Measurements from ENCODE around the gene PDLIM7.

PDLIM7 gene

DNA sequence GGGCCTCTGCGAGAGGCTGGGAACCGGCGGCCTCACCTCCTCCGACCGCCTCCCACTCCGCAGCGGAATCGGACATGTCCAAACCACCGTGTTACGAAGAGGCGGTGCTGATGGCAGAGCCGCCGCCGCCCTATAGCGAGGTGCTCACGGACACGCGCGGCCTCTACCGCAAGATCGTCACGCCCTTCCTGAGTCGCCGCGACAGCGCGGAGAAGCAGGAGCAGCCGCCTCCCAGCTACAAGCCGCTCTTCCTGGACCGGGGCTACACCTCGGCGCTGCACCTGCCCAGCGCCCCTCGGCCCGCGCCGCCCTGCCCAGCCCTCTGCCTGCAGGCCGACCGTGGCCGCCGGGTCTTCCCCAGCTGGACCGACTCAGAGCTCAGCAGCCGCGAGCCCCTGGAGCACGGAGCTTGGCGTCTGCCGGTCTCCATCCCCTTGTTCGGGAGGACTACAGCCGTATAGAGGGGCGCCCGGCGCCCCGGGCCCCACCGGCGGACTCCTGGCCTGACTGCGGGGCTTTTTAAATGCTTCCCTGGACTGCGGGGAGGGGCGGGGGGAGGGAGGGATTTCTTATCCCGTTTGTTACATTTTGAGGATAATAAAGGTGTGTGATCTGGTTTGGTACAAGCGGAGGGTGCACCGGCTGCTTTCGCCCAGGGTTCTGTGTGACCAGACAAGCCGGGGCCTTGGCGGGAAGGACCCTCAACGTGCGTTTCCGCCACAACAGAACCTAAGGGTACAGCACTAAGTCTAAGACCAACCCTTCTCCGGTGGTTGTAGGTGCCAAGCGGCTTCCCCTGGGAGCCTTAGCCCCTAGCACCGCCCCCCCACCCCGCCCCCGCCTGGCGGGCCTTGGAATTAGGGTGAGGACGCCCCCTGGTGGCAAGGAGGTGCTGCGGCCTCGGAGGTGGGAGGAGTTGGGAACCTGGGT, 41.5 kb downstream of the PDLIM7 start:
- peak; percentile 74 for DNase-seq

DNA sequence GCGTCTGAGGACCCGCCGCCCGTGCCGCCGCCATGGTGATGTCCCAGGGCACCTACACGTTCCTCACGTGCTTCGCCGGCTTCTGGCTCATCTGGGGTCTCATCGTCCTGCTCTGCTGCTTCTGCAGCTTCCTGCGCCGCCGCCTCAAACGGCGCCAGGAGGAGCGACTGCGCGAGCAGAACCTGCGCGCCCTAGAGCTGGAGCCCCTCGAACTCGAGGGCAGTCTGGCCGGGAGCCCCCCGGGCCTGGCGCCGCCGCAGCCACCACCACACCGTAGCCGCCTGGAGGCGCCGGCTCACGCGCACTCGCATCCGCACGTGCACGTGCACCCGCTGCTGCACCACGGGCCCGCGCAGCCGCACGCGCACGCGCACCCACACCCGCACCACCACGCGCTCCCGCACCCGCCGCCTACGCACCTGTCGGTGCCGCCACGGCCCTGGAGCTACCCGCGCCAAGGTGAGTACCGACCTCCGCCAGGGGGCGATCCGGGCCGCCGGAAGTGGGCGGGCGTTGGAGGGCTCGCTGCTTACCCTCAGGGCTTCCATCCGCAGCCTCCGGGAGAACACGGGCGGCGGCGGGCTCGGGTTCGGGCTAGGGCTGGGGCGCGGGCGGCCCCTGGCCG, 42.3 kb downstream of the PDLIM7 start:
- DNase-seq = peak; percentile 55

DNA sequence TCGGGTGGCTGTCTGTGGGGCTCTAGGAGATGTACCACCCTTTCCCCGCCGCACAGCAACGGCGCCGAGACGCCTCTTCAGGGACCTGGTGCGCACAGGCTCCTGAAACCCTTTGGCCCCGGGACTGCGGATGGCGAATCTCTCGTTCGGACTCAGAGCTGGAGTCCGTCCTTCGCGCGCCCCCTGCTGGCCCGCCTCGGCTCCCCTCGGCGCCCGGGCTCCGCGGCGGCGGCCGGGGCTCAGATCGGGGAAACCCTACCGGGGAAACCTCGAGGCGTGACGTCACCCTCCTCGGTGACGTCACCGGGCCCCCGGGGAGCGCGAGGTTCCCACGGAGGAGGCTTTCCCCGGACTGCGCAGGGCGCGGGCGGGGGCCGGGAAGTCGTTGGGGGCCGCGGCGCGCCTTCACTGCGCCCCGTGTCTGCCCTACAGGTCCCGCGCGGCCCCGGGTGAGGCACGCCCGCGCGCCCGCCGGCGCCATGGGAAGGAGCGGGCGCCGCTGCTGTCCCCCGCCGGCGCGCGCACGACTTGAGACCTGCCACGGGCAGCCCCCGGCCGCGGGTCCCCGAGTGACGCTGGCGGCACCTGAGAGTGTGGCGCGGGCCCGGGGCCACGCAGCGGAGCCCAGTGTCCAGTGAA, 42.9 kb downstream of the PDLIM7 start:
- peak; percentile 86 for DNase-seq

DNA sequence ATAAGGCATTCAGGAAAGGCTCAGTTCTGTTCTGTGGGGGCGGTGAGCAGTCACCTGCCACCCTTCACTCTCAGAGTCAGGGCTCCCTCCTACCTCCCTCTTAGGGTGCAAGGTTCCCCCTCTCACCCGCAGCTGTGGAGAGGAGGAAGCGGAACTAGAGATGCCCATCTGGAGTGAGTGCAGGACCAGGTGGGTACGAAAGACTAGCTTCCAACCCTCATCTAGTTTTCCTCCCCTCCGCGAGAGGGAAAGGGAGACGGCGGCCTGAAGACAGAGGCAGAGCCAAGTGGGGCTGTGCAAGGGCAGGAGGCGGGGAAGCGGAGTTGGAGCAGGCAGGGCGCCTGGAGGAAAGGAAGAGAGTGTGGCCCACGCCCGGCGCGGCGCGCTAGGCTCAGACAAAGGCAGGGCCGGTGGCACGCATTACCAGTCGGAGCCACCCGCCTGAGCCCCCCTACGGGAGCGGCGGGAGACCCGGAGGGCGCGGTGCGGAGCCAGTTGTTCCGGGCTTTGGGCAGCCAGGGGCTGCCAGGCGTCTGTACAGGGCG, 43.5 kb downstream of the PDLIM7 start:
- no peak for DNase-seq

DNA sequence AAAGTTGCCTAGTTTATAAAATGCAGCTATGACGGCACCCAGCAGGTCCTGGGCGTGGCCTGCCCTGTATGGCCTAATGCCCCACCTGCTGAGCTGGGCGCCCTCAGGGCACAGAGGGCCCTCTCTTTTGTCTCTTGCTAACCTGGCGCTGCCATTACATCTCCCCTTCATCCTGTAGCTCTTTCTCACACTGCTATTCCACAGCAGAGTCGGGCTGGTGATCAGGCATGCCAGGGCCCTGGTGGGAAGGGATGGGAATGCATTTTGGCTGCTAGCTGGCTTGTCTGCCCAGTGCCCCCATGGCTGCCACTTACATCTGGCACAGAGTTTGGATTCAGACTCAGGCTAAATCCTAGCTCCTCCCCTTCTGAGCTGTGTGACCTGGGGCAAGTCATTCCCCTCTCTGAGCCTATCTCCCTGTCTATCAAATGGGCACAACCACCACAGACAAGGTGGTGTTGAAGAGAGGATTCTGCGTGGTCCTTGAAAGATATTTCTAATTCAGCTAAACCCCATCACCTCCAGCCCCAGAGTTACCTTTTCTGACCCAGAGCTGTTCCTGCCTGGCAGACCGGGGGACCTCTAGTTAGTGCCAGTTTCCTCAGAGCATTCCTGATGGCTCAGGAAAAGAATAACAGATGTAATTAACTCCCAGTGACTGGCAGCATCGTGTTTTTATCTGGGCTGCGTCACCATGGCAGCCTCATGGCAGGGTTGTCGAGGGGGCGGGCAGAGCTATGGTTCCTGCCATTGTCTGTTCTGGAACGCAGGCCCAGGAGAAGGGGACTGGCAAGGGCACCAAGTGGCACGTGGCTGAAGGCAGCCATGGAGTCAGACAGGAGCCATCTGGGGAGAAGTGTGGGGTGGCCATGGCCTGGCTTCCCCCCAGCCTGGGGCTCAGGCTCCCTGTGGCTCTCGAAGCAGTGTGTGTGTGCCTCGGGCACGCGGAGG, 44.4 kb downstream of the PDLIM7 start:
- DNase-seq = no peak

DNA sequence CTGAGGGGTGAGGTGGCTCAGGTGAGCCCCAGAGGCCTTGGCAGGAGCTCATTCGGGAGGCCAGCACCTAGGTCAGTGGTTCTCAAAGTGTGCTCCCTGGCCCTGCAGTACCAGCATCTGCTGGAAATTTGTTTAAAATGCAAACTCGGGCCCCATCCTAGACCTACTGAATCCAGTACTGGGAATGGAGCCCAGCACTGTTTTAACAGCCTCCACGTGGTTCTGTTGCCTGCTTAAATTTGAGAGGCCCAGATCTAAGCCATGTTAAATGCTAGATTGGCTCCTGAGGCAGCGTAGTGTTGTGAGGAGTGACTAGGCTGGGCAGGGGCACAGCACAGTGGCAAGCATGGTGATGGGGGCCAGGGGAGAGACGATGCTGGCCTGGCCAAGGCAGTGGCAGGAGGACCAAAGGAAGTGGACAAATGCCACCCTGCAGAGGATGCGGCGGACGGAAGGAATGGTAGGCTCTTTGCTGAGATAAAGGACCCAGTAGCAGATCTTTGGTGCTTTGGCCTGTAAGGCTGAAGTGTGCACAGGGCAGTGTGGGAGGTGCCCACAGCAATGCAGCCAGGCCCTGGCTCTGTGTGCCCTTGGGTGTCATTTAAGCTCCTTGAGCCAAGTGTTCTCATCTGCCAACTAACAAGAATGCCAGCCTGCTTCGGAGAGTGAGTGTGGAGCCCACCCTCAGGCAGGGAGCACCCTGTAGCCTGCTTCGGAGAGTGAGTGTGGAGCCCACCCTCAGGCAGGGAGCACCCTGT, 46.6 kb downstream of the PDLIM7 start:
- no peak for DNase-seq

DNA sequence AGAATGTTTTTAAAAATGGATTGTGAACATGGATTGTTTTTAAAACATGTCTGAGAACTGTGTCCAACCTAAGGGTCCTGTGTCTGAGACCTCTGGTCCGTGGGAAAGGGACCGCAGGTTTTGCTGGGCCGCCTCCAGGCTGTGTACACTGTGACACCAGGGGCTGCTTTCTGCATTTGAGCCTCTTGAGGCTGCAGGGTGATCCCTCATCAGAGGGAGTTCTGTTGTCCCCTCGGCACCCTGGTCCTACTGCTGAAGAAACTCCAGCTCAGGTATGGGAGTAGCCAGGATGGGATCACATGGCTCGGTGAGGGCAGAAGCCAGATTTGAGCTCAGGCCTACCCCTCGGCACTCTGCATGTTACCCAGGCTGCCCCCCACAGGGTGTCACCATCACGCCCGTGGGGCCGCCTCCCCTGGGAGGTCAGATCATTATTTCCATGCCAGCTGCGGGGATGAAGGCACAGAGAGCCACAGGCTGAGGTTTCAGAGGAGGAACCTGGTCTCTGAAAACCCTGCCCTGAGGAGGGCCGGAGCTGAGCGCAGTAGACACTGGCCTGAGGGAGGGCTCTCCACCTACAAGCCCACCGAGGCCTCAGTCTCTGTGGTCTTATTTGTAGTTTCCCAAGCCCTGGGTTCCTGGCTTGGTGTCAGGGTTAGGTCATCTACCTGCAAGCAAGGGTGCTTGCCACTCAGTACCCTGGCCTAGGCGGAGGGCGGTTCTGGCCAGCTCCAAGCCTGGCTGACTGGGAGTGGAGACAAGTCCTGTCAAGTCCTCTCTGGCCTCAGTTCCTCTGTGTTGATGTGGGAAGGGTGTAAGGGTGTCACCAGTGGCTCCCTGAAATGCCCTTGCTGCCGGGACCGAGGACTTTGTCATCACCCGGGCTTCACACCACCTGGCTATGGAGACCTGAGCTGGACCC, 48.0 kb downstream of the PDLIM7 start:
- DNase-seq = no peak

DNA sequence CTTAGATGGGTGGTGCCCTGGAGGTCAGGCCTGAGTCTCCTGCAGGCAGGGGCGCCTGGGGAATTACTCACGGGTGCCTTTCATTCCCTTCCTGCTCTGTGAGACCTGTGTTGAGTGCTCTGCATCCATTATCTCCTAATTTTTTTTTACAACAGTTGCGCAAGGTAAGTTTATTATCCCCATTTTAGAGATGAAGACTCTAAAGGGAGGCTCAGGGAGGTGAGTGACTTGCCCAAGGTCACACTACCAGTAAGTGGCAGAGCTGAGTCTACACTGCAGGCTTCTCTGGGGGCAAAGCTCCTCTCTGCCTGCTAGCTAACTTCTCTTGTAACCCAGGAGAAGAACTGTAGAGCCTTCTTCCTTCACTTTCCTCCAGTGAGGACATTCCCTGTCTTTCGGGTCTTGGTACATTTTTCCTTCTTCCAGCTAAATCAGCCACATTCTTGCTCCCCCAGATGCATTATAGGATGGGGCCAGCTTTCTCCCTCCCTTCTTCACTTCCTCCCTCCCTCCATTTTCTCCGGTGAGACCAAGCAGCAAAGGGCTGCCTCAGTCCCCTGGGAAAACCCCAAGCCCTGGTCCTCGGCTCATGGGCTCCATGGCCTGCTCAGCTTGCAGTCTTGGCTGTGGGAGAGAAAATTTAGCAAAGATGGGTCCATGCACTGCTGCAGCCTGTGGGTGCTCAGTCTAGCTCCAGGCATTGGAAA, 49.0 kb downstream of the PDLIM7 start:
- no peak for DNase-seq

DNA sequence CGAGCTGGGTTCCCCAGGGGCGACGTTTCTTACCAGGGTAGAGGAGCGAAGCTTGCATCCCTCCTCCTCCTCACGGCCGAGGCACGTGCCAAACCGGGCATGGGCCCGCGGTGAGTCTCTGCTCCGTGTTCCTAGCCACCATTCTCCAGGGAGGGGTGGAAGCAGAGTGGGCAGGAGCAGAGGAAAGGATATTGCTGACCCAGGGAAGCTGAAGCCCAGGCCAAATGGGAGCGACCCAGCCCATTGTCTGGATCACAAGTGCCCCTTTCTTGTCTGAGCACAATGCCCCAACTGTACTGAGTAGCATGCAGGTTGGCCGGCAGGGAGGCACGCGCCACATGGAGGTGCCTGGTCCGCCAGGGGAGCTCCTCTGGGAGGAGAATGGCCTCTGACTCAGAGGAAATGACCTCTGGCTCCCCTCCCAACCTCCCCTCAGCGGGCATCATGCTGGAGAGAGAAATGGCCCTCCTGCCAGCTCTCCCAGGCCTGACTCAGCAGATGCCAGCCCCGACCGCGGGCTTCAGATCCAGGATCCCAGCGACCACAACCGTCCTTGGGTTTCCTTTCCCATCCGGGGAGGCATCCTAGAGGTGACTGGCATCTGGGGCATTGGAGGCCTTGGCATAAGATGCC, 49.7 kb downstream of the PDLIM7 start:
- peak; percentile 93 for DNase-seq

DNA sequence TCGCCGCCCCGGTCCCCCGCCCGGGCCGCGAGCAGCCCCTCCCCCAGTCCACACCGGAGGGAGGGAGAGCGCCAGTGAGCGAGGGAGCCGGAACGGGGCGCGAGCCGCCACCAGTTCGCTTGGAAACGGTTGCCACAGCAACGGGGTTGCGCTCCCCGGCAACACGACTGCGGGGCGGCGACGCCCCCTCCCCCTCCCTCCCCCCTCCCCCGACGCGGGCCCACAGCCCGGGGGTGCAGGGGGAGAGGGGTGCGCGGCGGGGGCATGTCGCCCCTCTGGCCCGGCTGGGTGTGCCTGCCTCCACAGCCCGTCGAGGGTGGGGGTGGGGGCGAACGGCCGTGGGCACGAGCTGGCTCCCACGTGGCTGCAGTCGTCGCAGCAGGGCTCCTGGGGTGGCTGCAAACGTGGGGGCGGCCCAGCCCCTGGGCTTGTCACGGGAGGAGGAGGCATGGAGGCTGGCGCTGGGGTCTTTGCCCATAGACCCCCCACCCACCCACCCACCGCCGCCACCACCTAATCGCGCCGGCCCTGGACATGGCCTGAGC, 50.3 kb downstream of the PDLIM7 start:
- peak; percentile 45 for DNase-seq

DNA sequence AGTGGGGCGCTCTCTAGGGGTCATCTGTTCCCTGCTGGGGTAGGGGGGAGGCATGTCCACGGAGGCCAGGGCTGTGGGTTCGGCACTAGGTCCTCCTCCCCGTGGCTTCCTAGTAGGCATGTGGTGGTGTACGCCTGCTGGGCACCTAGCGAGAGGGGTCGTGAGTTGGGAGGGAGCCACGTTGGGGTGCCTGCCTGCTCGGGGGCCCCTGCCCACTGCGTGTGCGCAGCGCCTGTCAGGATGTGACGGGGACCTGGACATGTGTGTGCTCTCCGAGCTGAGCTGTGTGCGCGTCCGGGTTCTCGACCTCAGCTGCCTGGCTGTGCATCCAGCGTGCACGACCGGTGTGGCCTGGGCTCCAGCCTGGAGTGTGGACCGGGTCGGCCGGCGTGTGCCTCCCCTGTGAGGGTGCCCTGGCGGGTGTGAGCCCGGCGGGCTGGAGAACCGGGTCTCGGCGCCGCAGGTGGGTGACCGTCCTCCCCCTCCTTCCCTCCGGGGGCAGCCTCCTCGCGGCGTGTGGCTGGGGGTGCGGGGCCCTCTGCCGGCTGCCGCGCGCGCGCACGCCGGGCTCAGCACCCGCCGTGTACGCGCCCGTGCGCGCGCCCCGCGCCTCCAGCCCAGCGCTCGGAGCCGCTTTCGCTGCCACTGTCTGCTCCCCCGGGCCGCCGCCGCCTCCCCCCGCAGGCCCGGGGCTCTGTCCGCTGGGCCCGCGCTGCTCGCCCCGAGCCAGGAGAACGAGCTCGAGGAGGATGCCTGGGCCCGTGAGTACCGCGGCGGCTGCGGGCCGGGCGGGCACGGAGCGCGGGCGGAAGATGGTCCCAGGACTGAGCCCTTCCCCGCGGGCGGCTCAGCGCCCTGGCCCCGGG, 51.0 kb downstream of the PDLIM7 start, which contains the start of gene PRR7:
Gene PRR7, plus strand, starts transcription at position 615 of the 866 bp plus-strand sequence. CDS start 8,254 bp downstream, outside the sequence.
- DNase-seq = peak; percentile 45

DNA sequence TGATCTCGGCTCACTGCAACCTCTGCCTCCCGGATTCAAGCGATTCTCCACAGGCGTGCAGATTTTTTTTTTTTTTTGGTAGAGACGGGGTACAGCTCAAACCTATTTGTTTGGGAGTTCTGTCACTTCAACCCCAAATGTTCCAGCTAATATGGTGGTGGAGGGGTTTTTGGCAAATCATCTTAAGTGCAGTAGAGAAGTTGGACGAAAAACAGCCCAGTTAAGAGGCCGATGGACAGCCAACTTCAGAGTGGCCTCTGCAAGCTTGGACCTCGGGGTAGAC, 51.5 kb downstream of the PDLIM7 start:
- DNase-seq = no peak

DNA sequence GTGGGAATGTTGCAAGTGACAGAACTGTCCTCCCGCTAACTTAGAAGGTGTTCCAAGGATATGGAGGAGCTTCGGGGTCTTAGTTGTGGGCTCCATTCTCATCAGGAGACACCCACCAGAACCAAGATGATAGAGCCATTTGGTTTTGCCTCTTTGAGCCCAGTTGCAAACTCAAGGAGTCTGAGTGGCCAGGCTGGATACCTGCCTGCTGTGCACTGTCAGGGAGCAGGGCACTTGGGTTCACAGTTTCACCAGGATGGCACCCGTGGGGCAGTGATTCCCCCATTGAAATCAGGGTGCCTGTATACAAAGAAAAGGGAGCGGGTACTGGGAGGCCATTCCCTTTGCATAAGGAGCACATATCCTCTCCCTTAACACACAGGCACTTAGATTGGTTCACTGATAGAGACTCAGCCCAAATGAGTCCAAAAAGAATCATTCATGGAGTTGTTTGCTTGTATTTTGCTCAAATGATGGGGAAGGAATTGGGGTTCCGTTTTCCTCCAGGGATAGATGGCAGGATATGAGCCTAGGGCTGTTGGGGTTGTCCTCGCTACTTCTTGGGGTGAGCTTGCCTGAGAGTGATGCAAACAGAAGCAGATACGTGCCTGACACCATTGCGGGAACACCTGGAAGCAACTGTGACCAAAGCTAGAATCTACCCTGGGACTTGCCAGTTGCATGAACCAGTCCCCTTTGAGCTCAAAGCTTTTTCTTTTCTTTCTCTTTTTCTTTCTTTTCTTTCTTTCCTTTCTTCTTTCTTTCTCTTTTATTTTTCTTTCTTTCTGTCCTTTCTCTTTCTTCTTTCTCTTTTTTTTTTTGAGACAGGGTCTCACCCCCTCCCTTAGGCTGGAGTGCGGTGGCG, 52.1 kb downstream of the PDLIM7 start:
- no peak for DNase-seq

DNA sequence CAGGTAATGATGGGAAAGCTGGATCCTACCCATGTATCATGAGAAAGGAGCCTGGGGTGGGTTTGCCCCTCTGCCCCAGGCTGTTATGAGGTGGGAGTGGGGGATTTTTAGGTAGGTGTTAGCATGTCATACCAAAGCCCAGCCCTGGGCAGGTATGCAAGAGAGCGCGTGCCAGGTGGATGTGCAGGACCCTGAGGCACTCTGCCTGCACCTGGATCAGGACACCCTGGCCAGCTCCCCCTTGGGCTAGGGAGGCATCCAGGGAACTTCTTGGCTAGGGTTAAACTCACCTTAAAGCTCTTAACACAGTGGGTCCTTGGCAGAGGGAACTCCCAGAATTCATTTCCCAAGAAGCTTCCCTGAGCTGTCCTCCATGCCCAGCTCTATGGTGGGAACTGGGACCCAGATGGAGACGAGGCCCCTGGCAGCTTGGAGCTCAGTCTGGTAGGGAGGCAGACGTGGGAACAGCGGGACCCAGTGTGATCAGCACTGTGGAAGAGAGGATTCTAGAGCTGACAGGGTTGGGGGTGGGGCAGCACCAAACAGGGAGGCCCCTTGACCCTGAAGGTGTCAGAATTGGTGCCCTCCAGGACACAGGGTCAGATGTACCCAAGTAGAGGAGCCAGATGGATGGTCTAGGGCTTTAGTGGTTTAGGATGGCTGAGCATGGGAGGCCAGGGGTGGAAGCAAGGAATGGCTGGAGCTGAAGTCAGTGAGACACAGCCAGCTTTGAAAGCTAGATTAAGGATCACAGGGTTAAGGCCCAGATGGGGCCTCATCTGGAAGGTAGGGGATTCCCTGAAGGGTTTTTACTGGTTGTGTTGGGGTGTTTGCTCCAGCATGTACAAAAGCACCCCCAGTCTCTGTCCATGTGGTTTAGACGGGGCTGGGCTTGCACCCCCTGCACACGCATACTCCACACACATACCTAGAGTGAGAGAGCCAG, 53.0 kb downstream of the PDLIM7 start:
- DNase-seq = no peak

DNA sequence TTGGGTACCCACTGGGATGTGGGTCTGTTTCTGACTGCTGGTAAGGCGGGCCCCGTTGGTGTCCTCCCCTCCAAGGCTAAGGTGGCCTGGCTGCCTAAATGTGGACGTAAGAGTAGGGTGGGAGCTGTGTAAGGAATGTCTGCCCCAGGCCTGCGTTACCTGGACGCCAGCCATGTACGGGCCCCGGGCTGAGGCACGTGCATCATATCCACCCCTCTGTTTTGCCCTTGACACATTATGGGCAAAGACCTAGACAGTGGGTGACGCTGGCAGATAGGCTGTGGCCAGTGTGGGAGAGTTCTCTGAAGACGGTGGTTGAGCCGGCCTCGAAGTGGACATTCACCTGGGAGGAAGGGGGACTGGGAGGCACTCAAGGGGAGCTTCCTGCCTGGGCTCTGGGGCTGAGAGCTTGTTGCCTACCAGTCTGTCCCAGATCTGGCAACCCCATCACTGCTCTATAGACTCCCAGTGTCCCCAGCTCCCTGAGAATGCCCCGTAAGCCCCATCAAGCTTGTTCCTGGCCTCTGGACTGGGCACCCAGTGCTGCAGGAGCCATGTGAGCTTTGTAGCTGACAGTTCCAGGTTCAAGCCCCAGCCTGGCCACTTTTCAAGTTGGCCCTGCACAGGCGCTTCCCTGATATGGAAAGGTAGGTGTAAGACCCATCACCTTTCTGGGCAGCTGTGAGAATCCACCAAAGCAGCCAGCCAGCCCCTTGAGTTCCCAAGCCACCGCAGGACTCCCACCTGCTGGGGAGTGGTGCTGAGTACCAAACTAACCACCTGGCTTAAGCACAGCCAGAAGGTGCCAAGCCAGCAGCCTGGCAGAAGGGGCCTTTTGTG, 54.0 kb downstream of the PDLIM7 start:
- no peak for DNase-seq

All from T1000 (cell line).